Lower leg skin (tissue), 4 donors: ENCODE results near the gene PTPRQ. TPM values are rescaled to one million over a fixed set of nuclear protein-coding genes. Genes with fewer than 3 reads are reported as not detected.

ENCODE experiments used
- DNase-seq, 2 donors: peaks; one replicate each; pipeline ENCODE4 v3.0.0-alpha.2; 2019; ENCODE audit warnings: low spot score in 2 of 2
- H3K4me3 ChIP-seq: fragments of 200-600 bp; sonication (generic); 2 replicates; pipeline ENCODE4 v1.5.1; 2017; ENCODE audit warnings: mild to moderate bottlenecking, low read depth; ENCODE audit not compliant: poor library complexity, severe bottlenecking
- CTCF ChIP-seq, 3 donors: fragments of 450-650 bp; IDR thresholded peaks; one replicate each; pipeline ENCODE4 v1.5.1; 2016; ENCODE audit warnings: antibody characterized with exemption in 3 of 3, mild to moderate bottlenecking in 3 of 3, moderate library complexity in 2 of 3
- POLR2A ChIP-seq, 2 donors: fragments of 450-650 bp; IDR thresholded peaks; one replicate each; pipeline ENCODE4 v1.6.1; 2016 to 2017; ENCODE audit warnings: antibody characterized with exemption in 2 of 2, mild to moderate bottlenecking in 1 of 2, moderate library complexity in 1 of 2
- WGBS, 2 donors: methylation state at CpG; one replicate each; pipeline ENCODE4 v1.1.5; 2018; 5-methylcytosine and 5-hydroxymethylcytosine counted together
- intact Hi-C: fragments of 100-400 bp; cut with DNase I; formaldehyde crosslinking; loops from one replicate; pipeline ENCODE4 v1.15.0; 2023; ENCODE audit warnings: low total_unique reads
- total RNA-seq, 4 donors: library from RNA; depleted of rRNA; stranded (reverse); fragments of >200 nt; gene quantifications; one replicate each; pipeline ENCODE4 v1.1.0, GENCODE V29; 2016

Gene PTPRQ
- total RNA-seq, 4 donors from 2014 or later: 0.03 to 0.47 (median 0.08) TPM; not detected in 1

- no peak overlapping the region for H3K4me3 ChIP-seq
- TF ChIP-seq CTCF (IDR thresholded peaks at IDR 0.05) (no peak), POLR2A (IDR thresholded peaks at IDR 0.05) (no peak)
- 41 to 43% methylated on average over 2 of the region's 2 CpGs for WGBS, 2 donors
- intact Hi-C loops: no loop called here
- DNase-seq: no peak
Observed at GRCh38 chr12:80498059-80498728, 54.2 kb downstream of the PTPRQ start.

- no peak overlapping the region for H3K4me3 ChIP-seq
- intact Hi-C loops: no loop called here
- 84 to 88% methylated on average over 2 of the region's 2 CpGs for WGBS, 2 donors
- DNase-seq: no peak
- TF ChIP-seq CTCF (IDR thresholded peaks at IDR 0.05): no peak
- TF ChIP-seq POLR2A (IDR thresholded peaks at IDR 0.05): no peak
Observed at GRCh38 chr12:80504389-80505163, 60.5 kb downstream of the PTPRQ start.

- no peak overlapping the region for H3K4me3 ChIP-seq
- DNase-seq: no peak
- TF ChIP-seq POLR2A (IDR thresholded peaks at IDR 0.05) (no peak), CTCF (IDR thresholded peaks at IDR 0.05) (no peak)
- intact Hi-C loops: no loop called here
- 6 to 11% methylated on average over 1 of the region's 1 CpG for WGBS, 2 donors
Observed at GRCh38 chr12:80509781-80510556, 65.9 kb downstream of the PTPRQ start.

GRCh38 chr12:80512781-80513180, 68.7 kb downstream of the PTPRQ start:
- intact Hi-C loops: no loop called here
- no peak overlapping the region for H3K4me3 ChIP-seq
- 70 to 75% methylated on average over 11 of the region's 11 CpGs for WGBS, 2 donors
- DNase-seq: peak in 1 of 2 donors; percentile 80
- TF ChIP-seq POLR2A (IDR thresholded peaks at IDR 0.05): no peak
- no peak for TF ChIP-seq CTCF (IDR thresholded peaks at IDR 0.05)

GRCh38 chr12:80513211-80513610, 69.2 kb downstream of the PTPRQ start:
- no peak overlapping the region for H3K4me3 ChIP-seq
- TF ChIP-seq POLR2A (IDR thresholded peaks at IDR 0.05) (no peak), CTCF (IDR thresholded peaks at IDR 0.05) (no peak)
- 68 to 69% methylated on average over 18 of the region's 18 CpGs for WGBS, 2 donors
- intact Hi-C loops: no loop called here
- peak in 1 of 2 donors; percentile 68 for DNase-seq
